MV-4-11 (cell line): Measurements from ENCODE around the gene LGALS3BP.
"Not testable (repeated sequence)": the region's sequence is repeated elsewhere in the genome, so short reads cannot be mapped to it uniquely, and the experiment has no call there.

ENCODE experiments used
- DNase-seq: peaks from one replicate; lab custom pipeline; 2025; lab: John Stamatoyannopoulos, UW

Gene LGALS3BP

DNA sequence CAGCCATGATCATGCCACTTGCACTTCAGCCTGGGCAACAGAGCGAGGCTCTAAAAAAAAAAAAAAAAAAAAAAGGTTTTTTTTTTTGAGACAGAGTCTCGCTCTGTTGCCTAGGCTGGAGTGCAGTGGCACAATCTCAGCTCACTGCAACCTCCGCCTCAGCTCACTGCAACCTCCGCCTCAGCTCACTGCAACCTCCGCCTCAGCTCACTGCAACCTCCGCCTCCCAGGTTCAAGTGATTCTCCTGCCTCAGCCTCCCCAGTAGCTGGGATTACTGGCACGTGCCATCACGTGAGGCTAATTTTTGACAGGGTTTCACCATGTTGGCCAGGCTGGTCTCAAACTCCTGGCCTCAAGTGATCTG, 16.8 kb downstream of the LGALS3BP start:
- DNase-seq: not testable (repeated sequence)

DNA sequence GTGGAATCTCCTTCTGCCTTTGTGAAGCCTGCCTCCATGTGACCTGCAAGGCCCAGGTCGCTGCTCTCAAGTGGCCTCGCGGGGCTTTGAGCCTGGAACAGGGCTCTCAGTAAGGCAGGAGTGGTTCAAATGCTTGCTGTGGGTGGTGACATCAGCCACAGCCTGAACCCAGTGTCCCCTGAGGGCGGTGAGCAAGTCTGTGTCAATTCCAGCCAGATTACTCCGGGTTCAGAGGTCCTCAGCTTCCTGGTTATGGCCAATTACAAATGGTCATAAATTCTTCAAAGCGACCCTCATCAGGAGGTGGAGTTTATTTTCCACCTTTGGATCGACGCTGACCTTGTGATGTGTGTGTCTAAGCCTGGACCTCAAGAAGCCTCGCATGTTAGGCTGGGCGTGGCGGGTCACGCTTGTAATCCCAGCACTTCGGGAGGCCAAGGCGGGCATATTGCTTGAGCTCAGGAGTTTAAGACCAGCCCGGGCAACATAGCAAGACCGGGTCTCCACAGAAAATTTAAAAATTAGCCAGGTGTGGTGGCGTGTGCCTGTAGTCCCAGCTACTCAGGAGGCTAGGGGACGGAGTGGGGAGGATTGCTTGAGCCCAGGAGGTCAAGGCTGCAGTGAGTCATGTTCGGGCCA, 17.3 kb downstream of the LGALS3BP start:
- DNase-seq: no peak

DNA sequence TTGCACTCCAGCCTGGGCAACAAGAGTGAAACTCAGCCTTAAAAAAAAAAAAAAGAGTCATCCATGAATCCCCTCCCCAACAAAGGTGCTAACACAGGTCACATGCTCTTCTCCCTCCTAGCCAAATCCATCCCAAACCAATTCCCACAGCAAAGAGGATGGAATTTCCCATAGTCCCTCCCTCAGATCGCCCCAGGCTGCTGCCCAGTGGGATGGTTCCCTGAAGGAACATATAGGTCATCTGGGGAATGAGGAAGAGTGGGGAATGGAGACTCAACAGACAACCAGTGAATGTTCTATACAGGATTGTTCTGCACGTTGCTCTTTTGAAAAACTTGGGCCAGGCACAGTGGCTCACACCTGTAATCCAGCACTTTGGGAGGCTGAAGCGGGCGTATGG, 18.2 kb downstream of the LGALS3BP start:
- DNase-seq: no peak

DNA sequence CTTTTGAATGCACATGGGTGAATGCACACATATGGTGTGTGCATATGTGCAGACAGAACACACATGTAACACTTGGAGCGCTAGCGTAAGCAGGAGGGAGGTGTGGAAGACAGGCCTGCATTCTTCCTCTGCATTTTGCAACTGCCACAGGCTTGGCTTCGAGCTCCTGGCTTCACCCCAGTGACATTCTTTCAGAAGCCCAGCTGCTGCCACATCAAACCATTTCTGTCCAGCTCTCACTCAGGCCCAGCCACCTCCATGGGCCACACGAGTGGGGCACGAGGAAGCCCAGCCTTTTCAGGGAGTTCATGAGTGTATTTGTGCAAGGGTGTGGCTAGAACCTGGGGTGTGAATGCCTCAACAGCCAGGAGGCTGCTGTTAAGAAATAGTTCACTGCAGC, 18.8 kb downstream of the LGALS3BP start:
- peak; percentile 40 for DNase-seq

DNA sequence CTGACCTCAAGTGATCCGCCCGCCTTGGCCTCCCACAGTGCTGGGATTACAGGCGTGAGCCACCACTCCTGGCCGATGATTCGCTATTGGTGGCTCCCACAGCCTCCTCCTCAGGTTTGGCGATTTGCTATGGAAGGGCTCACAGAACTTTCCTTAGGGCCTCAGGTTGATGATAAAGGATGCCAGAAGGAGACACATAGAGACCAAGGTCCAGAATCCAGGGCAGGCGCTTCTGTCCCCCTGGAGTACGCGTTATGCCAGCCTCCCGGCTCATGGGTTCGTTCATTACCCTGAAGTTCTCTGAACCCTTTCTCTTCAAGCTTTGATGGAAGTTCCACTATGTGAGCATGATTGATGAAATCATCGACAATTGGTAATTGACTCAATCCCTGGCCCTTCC, 19.9 kb downstream of the LGALS3BP start:
- DNase-seq: no peak

DNA sequence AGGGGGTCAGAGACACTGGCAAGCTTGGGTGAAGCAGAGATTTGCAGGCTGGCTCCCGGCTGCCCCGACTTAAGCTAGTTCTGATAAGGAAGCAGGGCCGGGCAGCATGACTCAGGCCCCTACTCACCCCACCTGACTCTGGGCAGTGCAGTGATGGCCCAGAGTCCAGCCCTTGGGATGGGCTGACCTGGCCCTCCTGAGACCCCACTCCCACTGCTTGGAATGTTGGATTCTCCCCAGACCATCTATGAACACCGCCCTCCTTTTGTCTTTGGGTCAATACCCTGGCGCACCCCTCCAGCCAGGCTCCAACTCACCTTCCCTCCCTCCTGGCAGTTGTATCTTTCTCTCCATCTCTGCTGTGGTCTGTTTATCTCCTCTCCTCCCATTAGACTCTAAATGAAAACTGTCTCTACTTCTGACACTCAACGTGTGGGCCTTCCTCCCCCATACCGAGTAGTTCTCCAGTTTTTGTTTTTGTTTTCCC, 21.0 kb downstream of the LGALS3BP start:
- no peak for DNase-seq

DNA sequence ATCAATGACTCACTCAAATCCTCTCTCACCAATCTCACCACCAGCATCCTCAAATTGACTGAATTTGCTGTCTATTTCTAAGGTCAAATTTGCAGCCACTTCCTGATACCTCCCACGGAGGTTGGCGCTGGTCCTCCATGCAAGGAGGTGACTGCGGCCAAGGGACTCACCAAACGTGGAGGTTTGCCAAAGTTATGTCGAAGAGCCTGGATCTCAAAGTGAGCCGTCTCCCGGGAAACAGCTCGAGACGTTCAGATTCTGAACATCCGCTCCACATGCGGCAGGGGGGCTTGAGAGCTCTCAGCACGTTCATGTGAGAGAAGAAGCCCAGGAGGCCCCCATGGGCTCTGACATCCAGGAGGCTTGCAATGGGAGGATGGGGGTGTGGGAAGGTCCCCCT, 22.6 kb downstream of the LGALS3BP start:
- DNase-seq: no peak

DNA sequence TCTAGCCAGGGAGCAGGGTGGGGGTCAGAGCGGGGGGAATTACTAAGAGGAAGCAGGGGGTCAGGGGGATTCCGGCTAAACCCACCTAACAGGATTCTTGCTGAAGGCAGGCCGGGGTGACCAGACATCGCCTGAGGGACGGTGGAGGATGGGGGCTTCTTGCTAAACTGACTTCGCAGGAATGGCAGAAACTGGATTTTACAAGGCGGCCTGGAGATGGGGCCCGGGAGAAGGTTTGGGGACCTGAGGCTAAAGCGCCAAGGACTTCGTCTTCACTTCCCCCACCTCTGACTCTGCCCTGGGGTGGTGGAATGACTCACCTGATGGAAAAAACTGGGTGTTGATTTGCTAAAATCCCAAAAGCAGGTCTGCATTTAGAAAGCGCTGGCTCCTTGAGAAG, 23.5 kb downstream of the LGALS3BP start:
- no peak for DNase-seq

DNA sequence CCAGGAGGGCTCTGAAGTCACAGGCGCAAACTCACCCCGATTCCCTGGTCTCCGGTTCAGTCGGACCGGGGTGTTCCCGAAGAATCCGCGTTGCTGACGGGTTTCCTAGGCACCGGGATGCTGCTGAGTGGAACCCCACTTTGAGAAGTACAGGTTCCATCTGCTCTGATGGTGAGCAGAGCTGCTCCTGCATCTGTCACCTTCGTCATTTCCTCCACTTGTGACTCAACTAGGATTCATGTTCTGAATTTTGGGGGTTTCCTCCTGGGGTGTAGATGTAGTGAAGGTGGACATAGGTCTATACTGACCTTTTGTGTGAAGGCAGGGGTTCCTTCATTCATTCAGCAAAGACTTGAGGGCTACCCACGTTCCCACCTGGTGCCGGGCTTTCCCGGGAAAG, 25.0 kb downstream of the LGALS3BP start:
- DNase-seq: no peak

DNA sequence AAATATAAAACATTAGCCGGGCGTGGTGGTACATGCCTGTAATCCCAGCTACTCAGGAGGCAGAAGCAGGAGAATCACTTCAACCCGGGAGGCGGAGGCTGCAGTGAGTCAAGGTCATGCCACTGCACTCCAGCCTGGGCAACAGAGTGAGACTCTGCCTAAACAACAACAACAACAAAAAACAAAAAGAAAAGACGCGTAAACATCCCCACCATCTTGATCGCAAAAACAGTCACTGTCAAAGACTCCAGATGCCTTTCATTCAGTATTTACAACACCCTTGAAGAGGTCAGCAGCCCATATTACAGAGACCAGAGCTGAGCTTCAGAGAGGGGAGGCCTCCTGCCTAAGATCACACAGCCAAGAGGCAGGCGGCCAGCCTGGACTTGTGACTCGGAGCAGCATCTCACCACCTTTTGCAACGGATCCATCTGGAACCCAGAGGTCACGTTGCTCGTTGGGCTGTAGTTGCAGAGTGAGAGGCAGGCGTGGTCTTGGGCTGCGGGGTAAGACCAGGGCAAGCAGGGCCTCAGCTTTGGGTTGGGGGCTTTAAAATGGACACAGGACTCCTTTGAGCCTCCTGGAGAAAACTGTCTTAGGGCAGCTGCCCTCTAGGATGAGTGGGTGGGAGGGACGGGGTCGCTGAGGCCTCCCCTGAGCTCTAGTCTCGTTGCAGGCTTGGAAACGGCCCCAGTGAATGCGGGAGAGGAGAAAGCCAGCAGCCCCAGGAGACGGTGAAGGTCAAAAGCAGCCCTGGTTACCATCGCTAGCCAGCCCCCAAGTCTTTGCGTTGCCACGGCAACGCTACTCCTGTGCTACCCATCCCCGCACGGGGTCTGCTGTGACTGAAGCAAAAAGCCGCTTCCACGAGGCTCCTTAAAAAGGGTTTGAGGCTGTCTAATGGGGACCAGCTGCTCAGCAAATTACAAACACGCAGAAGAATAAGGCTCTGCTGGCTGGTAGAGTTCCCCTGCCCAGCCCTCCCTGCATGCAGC, 26.1 kb downstream of the LGALS3BP start:
- DNase-seq: no peak

DNA sequence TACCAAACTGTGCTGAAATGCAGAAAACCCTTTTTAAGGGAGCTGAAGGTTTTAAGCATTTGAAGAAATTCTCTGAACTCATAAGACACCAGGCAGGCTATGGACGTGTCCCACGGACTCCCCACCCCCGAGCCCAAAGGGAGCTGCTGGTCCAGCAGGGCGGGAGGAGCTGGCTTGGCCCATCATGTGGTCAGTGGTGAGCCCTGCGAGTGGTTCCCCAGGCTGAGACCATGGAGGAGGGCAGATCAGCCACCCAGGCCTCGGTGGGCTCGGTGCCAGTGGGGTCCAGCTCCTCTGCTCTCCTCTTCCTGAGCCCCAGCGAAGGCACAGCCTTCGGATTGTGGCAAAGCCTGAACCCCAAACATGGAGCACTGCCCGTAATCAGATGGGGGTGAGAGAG, 27.0 kb downstream of the LGALS3BP start:
- DNase-seq: no peak

DNA sequence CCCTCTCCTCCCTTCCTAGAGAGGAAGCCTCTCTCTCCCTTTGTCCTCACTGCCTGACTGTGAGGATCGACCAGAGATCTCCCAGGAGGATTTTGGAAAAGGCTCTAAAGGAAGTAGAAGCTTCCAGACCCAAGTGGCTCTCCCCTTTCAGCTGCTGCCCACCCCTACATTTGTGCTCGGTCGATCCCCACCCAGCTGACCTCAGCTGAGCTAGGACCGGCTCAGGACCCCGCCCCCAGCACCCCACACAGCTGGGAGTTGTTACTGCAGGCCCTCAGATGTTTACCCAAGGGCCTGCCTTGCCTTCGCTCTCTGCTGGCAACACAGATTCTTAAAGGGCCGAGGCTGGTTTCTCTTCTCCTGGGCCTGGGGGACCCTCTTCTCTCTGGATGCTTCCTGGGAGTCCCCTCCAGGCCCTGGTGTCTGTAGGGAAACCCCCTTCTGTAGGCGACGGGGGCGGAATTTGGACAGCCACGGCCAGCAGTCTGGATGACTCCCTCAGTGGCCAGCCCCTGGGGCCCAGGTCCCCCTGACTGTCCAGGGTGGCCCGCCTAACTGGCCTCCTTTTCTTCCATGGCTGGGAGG, 27.7 kb downstream of the LGALS3BP start:
- DNase-seq: no peak

DNA sequence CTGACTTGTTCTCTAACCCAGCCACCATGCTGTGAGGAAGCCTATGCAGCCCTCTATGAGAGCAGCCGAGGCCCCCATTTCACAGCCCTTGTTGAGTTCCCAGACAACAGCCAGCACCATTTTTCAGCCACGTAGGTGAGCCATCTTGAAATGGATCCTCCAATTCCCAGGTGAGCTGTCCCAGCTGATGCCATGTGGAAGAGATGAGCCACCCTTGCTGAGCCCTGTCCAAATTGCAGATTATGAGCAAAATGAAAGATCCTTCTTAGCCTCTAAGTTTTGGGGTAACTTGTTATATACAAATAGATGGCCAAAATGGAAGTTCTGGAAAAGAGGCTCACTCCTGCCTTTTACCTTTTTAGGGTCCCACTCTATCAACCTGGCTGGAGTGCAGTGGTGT, 28.9 kb downstream of the LGALS3BP start:
- no peak for DNase-seq

DNA sequence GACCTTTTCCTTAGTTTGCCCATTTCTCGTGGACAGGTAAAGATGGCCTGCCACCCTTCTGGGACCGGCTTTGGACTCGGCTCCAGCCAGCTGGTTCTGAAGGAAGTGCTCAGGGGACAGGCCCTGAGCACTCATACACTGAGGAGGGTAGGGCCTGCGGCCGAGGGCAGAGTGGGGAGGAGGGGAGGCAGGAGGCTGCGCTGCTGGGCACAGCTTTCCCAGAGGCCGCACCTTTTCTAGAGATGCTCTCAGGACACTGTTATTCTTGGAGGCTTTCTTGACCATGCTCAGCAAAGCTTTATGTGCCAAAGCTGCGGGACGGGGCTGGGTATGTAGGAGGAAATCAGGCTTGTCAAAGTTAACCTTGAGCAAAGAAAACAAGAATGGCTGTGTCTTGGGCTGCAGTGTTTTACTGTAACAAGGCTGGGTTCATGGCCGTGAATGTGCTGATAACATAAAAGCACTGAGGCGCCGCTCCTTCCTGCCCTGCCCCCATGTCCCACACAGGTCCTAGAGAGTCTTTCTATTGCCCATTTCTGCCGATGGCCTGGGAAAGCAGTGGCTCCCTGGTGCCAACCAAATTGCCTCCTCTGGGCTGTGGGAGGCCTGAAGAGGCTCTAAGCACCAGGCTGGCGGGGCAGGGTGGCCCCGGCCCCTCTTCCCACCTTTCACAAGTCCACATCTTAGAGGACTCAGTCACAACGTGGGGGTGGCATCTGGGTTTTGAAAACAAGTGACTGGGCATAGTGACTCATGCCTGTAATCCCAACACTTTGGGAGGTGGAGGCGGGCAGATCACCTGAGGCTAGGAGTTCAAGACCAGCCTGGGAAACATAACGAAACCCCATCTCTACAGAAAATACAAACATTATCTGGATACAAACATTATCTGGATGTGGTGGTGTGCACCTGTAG, 32.2 kb downstream of the LGALS3BP start:
- DNase-seq: no peak

DNA sequence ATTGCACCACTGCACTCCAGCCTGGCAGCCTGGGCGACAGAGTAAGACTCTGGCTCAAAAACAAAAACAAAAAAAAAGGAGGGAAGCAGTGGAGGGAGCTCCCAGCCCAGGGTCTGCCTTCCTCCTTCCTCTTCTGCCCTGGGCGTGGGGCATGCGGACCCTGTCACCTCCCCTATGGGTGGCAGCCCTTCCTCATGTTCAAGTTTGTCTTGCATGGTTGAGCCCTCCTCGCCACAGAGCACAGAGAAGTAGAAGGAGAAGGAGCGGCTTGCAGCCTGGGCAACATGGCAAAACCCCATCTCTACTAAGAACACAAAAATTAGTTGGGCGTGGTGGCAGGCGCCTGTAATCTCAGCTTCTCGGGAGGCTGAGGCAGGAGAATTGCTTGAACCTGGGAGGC, 33.1 kb downstream of the LGALS3BP start:
- DNase-seq: no peak

DNA sequence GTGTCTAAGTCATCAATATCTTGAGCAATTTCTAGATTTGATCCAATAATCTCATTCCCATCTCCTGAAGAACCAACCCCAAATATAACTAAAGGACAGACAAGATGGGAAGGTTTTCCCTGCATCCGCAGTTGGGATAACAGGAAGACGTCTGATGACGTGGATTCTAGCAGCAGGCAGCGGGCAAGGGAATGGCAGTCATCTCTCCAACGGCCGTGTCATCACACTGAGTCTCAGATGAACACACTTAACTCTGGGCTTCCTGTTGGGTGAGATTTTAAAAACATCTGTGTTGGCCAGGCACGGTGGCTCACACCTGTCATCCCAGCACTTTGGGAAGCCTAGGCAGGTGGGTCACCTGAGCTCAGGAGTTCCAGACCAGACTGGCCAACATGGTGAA, 33.6 kb downstream of the LGALS3BP start:
- DNase-seq: no peak

DNA sequence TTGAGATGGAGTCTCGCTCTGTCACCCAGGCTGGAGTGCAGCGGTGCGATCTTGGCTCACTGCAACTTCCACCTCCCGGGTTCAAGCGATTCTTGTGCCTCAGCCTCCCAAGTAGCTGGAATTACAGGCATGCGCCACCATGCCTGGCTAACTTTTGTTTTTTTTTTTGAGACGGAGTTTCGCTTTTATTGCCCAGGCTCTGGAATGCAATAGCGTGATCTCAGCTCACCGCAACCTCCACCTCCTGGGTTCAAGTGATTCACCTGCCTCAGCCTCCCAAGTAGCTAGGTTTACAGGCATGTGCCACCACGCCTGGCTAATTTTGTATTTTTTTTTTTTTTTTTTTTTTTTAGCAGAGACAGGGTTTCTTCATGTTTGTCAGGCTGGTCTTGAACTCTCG, 34.3 kb downstream of the LGALS3BP start:
- not testable (repeated sequence) for DNase-seq

DNA sequence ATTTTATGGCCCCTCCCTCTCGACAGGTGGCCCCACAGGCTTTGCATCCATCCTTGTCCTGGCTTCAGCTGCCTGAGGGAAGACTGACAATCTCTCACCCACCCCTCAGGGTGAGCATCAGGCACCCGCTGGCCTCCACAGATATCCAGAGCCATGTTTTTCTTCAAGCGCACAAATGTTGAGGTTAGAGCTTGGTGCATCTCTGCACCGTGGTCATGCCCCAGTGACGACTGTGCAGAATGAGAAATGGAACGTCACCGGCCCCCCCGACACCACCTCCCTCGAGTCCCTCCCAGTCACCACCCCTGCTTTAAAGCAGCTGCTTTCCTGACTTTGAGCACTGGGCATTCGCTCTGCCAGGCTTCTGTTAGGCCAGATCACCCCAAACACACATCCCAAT, 34.8 kb downstream of the LGALS3BP start:
- no peak for DNase-seq

DNA sequence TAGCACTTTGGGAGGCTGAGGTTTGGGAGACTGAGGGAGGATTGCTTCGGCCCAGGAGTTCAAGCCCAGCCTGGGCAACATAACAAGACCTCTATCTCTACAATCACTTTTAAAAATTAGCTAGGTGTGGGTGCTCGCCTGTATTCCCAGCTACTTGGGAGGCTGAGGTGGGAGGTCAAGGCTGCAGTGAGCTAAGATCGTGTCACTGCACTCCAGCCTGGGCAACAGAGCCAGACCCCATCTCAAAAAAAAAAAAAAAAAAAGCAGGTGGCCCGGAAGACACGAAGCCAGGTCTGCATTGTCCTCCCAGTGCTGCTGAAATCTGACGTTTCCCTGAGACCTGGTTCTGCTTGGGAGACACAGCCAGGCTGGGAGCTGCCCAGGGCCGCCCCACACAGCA, 35.7 kb downstream of the LGALS3BP start:
- no peak for DNase-seq

DNA sequence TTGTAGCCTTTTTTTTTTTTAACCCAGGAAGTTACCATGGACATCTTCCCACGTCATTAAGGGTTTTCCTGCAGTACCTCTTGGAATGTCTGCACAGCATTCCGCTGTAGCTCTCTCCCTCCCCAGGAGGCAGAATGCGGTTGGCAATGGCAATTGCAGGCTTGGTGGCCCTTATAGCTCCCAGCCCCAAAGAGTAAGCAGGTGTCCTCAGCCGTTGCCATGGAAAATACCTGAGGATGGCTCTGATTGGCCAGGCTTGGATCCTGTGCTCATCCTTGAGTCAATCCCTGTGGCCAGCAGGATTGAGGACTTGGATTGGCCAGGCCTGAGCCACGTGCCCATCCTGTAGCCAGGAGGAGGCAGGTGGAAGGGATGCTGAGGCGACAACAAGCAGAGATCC, 39.0 kb downstream of the LGALS3BP start:
- DNase-seq: no peak

DNA sequence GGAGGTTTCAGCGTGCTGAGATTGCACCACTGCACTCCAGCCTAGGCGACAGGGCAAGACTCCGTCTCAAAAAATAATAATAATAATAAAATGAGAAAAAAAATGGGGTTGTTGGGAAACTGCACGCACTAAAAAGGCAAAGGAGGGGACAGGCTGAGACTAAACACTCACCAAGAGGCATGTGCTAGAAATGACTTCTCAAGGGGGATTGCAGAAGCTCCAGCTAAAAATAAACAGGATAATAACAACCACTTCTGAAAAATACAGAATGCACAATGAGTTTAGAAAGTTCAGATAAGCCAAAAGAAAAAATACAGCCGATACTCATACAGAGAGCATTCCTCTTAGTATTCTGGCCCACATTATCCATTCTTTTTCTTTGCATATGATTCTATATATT, 39.5 kb downstream of the LGALS3BP start:
- DNase-seq: no peak

DNA sequence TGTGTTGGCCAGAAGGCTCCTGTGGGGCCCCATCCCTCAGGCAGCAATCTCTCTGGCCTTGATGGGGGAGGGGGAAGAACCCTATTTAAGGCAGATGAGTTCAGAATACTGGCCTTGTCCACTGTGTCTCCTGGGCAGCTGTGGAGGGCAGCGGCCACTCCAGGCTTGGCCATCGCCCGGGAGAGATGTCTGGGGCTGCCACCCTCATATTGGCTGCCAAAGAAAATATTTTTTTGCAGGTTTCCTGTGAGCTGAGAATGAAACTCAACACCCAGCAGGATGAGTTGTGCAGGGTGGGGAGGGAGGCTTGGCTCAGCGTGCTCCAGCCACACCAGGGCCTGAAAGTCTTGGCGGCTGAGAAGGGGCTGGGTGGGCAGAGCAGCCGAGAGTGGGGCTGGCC, 40.1 kb downstream of the LGALS3BP start:
- DNase-seq: no peak
